Measurements from ENCODE around the gene PPP1R11.
A peak's percentile ranks its signal among the peaks of the same experiment; 100 is the strongest.

DNA sequence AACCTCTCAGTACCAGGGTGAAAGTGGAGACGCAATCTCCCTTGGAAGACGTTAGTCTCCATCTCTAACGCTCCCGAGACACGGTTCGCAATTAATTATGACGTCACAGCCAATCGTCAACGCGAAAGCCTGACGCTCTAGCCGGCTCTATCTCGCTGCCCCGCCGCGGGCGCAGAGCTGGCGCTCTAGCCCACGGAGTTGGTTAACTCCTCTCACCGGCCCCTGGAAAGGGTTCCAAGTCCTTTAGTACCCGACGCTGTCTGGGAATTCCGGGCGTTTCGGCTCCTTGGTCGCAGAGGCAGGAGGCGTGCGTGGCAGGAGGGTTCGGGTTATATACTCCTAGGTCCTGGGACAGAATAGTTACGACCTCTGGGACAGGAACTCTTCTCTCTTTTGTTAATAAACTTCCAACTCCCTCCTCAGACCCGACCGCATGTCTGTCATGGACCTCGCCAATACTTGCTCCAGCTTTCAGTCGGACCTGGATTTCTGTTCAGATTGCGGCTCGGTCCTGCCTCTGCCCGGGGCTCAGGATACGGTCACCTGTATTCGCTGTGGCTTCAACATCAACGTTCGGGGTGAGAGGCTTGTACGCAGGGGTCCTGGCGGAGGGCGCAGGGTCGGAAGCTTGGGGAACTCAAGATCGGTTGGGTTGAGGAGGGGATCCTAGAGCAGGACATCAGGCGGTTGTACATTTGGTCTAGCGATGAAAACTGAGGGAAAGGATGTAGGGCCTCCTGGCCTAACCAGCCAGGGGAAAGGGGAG, 5.7 kb upstream of the PPP1R11 start, which contains the start of gene POLR1H:
- TF ChIP-seq, protein P1, sequence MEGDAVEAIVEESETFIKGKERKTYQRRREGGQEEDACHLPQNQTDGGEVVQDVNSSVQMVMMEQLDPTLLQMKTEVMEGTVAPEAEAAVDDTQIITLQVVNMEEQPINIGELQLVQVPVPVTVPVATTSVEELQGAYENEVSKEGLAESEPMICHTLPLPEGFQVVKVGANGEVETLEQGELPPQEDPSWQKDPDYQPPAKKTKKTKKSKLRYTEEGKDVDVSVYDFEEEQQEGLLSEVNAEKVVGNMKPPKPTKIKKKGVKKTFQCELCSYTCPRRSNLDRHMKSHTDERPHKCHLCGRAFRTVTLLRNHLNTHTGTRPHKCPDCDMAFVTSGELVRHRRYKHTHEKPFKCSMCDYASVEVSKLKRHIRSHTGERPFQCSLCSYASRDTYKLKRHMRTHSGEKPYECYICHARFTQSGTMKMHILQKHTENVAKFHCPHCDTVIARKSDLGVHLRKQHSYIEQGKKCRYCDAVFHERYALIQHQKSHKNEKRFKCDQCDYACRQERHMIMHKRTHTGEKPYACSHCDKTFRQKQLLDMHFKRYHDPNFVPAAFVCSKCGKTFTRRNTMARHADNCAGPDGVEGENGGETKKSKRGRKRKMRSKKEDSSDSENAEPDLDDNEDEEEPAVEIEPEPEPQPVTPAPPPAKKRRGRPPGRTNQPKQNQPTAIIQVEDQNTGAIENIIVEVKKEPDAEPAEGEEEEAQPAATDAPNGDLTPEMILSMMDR (IDR thresholded peaks at IDR 0.05), result no peak
- TF ChIP-seq EP300 (IDR thresholded peaks at IDR 0.05) (no peak), POLR2A (IDR thresholded peaks at IDR 0.05; ENCODE audit: low read depth) (peak; percentile 66)

All from esophagus muscularis mucosa (tissue), 4 donors.